ENCODE results near the gene JAM3. TPM values are rescaled to one million over a fixed set of nuclear protein-coding genes. Genes with fewer than 3 reads are reported as not detected.

JAM3 gene
- total and polyA plus RNA-seq, 8 donors: 4.0 to 83.4 (median 20.0) TPM

GRCh38 chr11:134120921-134121526 lies 52.2 kb downstream of the JAM3 start:
- peak in 1 of 2 donors; percentile 60 for DNase-seq
- H3K4me3 ChIP-seq: peak overlapping the region in 2 of 4 donors; percentile 13 to 15
- H3K36me3 ChIP-seq: no peaks in the 10 kb centered on the region
- H3K9me3 ChIP-seq: no peaks in the 10 kb centered on the region
- TF ChIP-seq POLR2A (IDR thresholded peaks at IDR 0.05) (no peak), POLR2AphosphoS5 (IDR thresholded peaks at IDR 0.05) (peak in 1 of 3 donors; percentile 22), CTCF (IDR thresholded peaks at IDR 0.05) (no peak), EP300 (IDR thresholded peaks at IDR 0.05) (no peak)
- peaks cover 0 to 27% (median 12%) of the 10 kb centered on the region in 3 donors for H3K27me3 ChIP-seq
- intact Hi-C loops (cut with DNase I; ENCODE audit: low total_unique reads): no loop called here
- 41 to 61% (median 52%) methylated on average over 9 of the region's 9 CpGs for WGBS, 5 donors
- peak overlapping the region; percentile 32 to 88 (median 82) for H3K27ac ChIP-seq
- peaks cover 12 to 79% (median 37%) of the 10 kb centered on the region in 4 donors for H3K4me1 ChIP-seq

- Histone ChIP-seq H3K4me3 (peak overlapping the region; percentile 34 to 48 (median 42)), H3K9me3 (no peaks in the 10 kb centered on the region), H3K27ac (peak overlapping the region; percentile 46 to 88 (median 60)), H3K36me3 (no peaks in the 10 kb centered on the region), H3K4me1 (peaks cover 12 to 64% (median 37%) of the 10 kb centered on the region in 4 donors), H3K27me3 (peaks cover 0 to 31% (median 12%) of the 10 kb centered on the region in 3 donors)
- no peak for TF ChIP-seq POLR2AphosphoS5 (IDR thresholded peaks at IDR 0.05)
- no peak for TF ChIP-seq EP300 (IDR thresholded peaks at IDR 0.05)
- TF ChIP-seq POLR2A (IDR thresholded peaks at IDR 0.05): no peak
- TF ChIP-seq CTCF (IDR thresholded peaks at IDR 0.05): no peak
- intact Hi-C loops (cut with DNase I; ENCODE audit: low total_unique reads): no loop called here
- DNase-seq: peak; percentile 40 to 74
- WGBS, 5 donors: 6 to 13% (median 6%) methylated on average over 18 to 54 of the region's 54 CpGs
Measured at GRCh38 chr11:134124660-134125451, 56.0 kb downstream of the JAM3 start.

GRCh38 chr11:134125507-134125906 lies 56.6 kb downstream of the JAM3 start:
- intact Hi-C loops (cut with DNase I; ENCODE audit: low total_unique reads): no loop called here
- peaks cover 0 to 31% (median 12%) of the 10 kb centered on the region in 3 donors for H3K27me3 ChIP-seq
- peak overlapping the region; percentile 34 to 48 (median 42) for H3K4me3 ChIP-seq
- H3K4me1 ChIP-seq: peaks cover 11 to 57% (median 34%) of the 10 kb centered on the region in 4 donors
- no peaks in the 10 kb centered on the region for H3K9me3 ChIP-seq
- WGBS, 5 donors: 61 to 85% (median 79%) methylated on average over 9 of the region's 9 CpGs
- no peak for DNase-seq
- no peaks in the 10 kb centered on the region for H3K36me3 ChIP-seq
- TF ChIP-seq POLR2A (IDR thresholded peaks at IDR 0.05) (no peak), EP300 (IDR thresholded peaks at IDR 0.05) (no peak), POLR2AphosphoS5 (IDR thresholded peaks at IDR 0.05) (no peak), CTCF (IDR thresholded peaks at IDR 0.05) (no peak)
- peak overlapping the region; percentile 18 to 88 (median 60) for H3K27ac ChIP-seq

GRCh38 chr11:134126217-134126822 lies 57.4 kb downstream of the JAM3 start:
- DNase-seq: peak in 1 of 2 donors; percentile 35
- peak in 2 of 3 donors; percentile 42 to 79 for TF ChIP-seq POLR2AphosphoS5 (IDR thresholded peaks at IDR 0.05)
- TF ChIP-seq EP300 (IDR thresholded peaks at IDR 0.05): no peak
- peak overlapping the region in 4 of 5 donors; percentile 58 to 88 (median 69) for H3K27ac ChIP-seq
- H3K36me3 ChIP-seq: no peaks in the 10 kb centered on the region
- peaks cover 0 to 7% (median 0%) of the 10 kb centered on the region in 4 donors for H3K9me3 ChIP-seq
- no peak overlapping the region for H3K4me3 ChIP-seq
- peaks cover 0 to 31% (median 12%) of the 10 kb centered on the region in 3 donors for H3K27me3 ChIP-seq
- H3K4me1 ChIP-seq: peaks cover 7 to 49% (median 26%) of the 10 kb centered on the region in 4 donors
- 30 to 88% (median 75%) methylated on average over 1 of the region's 1 CpG for WGBS, 5 donors
- intact Hi-C loops (cut with DNase I; ENCODE audit: low total_unique reads): no loop called here
